AG04450 (cell line): ENCODE measurements around the gene ADPRHL1. TPM values are rescaled to one million over a fixed set of nuclear protein-coding genes. Genes with fewer than 3 reads are reported as not detected.

Experiments used
- CTCF ChIA-PET: fragments of 300-600, 350-600 bp; formaldehyde crosslinking; extraction: SDS; loops from one replicate; lab custom pipeline; 2022; ENCODE audit warnings: antibody characterized with exemption, inconsistent platforms; lab: Charles Lee
- POLR2A ChIA-PET: fragments of 350-600 bp; formaldehyde crosslinking; extraction: SDS; loops from one replicate; lab custom pipeline; 2021; ENCODE audit warnings: antibody characterized with exemption, inconsistent platforms; lab: Yijun Ruan, JAX
- DNase-seq: peaks from one replicate; pipeline ENCODE4 v3.0.0-alpha.2; 2011; ENCODE audit warnings: low read depth, low spot score
- H3K27ac ChIP-seq: one replicate; pipeline ENCODE4 v1.5.1; 2012; ENCODE audit warnings: low read depth, low read length, control low read depth
- H3K27me3 ChIP-seq: one replicate; pipeline ENCODE4 v1.6.0; 2012; ENCODE audit warnings: low read length; ENCODE audit not compliant: control insufficient read depth, insufficient read depth
- H3K4me3 ChIP-seq: 2 replicates; pipeline ENCODE4 v1.5.1; 2011; ENCODE audit warnings: mild to moderate bottlenecking, low read depth, low read length, control low read depth
- H3K9me3 ChIP-seq: 2 replicates; pipeline ENCODE4 v1.5.1; 2012; ENCODE audit warnings: low read length; ENCODE audit not compliant: control insufficient read depth, insufficient read depth
- CTCF ChIP-seq: IDR thresholded peaks from 2 replicates; pipeline ENCODE4 v1.5.1; 2011; ENCODE audit warnings: low read depth, low read length, control low read depth, inconsistent platforms
- polyA plus RNA-seq: library from polyadenylated mRNA; depleted of rRNA; stranded (reverse); fragments of >200 nt; gene quantifications from 2 replicates; pipeline ENCODE4 v1.2.3, GENCODE V29; 2011

ADPRHL1 gene
- polyA plus RNA-seq, 1 experiment = 0.35 TPM

- no peaks in the 10 kb centered on the region for H3K27me3 ChIP-seq
- H3K4me3 ChIP-seq = no peak overlapping the region
- DNase-seq = no peak
- H3K27ac ChIP-seq = no peak overlapping the region
- CTCF ChIA-PET = interaction anchor here (0.9 kb wide), 1 partner anchor 41 kb away, joined by 3 read pairs; no protein-coding TSS in a partner anchor
- POLR2A ChIA-PET = interaction anchor here (0.6 kb wide), 1 partner anchor 74 kb away, joined by 3 read pairs; no protein-coding TSS in a partner anchor
- H3K9me3 ChIP-seq = peaks cover 3% of the 10 kb centered on the region; the same call in 1 of the 2 replicates
- TF ChIP-seq CTCF = no peak
Observed at GRCh38 chr13:113498905-113499304, 45.6 kb upstream of the ADPRHL1 start.

GRCh38 chr13:113497217-113497616 is 43.9 kb upstream of the ADPRHL1 start:
- CTCF ChIA-PET = no interaction called here
- Histone ChIP-seq H3K27ac (no peak overlapping the region), H3K4me3 (no peak overlapping the region), H3K27me3 (no peaks in the 10 kb centered on the region), H3K9me3 (no peaks in the 10 kb centered on the region)
- POLR2A ChIA-PET = no interaction called here
- TF ChIP-seq CTCF = no peak
- DNase-seq = no peak

- DNase-seq = no peak
- H3K4me3 ChIP-seq = no peak overlapping the region
- no peak for TF ChIP-seq CTCF
- no peaks in the 10 kb centered on the region for H3K27me3 ChIP-seq
- POLR2A ChIA-PET = interaction anchor here (0.5 to 0.6 kb wide), 2 partner anchors 8 to 41 kb away, joined by 3 read pairs; no protein-coding TSS in a partner anchor
- CTCF ChIA-PET = interaction anchor here (1.6 kb wide), 1 partner anchor 38 kb away, joined by 5 read pairs; no protein-coding TSS in a partner anchor
- H3K9me3 ChIP-seq = no peaks in the 10 kb centered on the region; the same call in 1 of the 2 replicates
- H3K27ac ChIP-seq = no peak overlapping the region
Observed at GRCh38 chr13:113495494-113496210, 42.4 kb upstream of the ADPRHL1 start.

- ChIA-PET CTCF (interaction anchor here (1.5 to 1.6 kb wide), 2 partner anchors 35 to 69 kb away, joined by 3 read pairs; no protein-coding TSS in a partner anchor), POLR2A (no interaction called here)
- H3K27me3 ChIP-seq = no peaks in the 10 kb centered on the region
- H3K9me3 ChIP-seq = no peaks in the 10 kb centered on the region; the same call in 1 of the 2 replicates
- peak overlapping the region; percentile 38; the same call in 1 of the 2 replicates for H3K4me3 ChIP-seq
- peak overlapping the region; percentile 72 for H3K27ac ChIP-seq
- TF ChIP-seq CTCF = no peak
- DNase-seq = peak; percentile 89
Observed at GRCh38 chr13:113493315-113493951, 40.1 kb upstream of the ADPRHL1 start.
